Endothelial cell of umbilical vein (primary cell): ENCODE results near the gene LMF2. TPM values are rescaled to one million over a fixed set of nuclear protein-coding genes. Genes with fewer than 3 reads are reported as not detected.

Experiments
- BruUV-seq: library from RNA; stranded (reverse); fragments of 400-500 nt; replicated peaks from 2 replicates; lab custom pipeline; 2021; lab: Mats Ljungman, UMichigan
- CTCF ChIA-PET: fragments of 300-600, 350-600 bp; sonication (Branson Sonifier 250); formaldehyde crosslinking; loops from one replicate; lab custom pipeline; 2021; ENCODE audit warnings: antibody characterized with exemption, inconsistent platforms; lab: Charles Lee
- POLR2A ChIA-PET: fragments of 300-600, 350-600 bp; sonication (Branson Sonifier 250); formaldehyde crosslinking; loops from one replicate; lab custom pipeline; 2021; ENCODE audit warnings: antibody characterized with exemption, inconsistent platforms; lab: Charles Lee
- DNase-seq: peaks from one replicate; pipeline ENCODE4 v3.0.0-alpha.2; 2011; ENCODE audit warnings: low read depth, low spot score
- FAIRE-seq: peaks from 2 replicates; lab custom pipeline; 2011; peaks lifted over from hg19 to GRCh38; lab: Jason Lieb, UNC
- H2AFZ ChIP-seq: 2 replicates; pipeline ENCODE4 v1.6.0; 2012; ENCODE audit warnings: low read depth, low read length, control low read depth, inconsistent platforms
- H3K27ac ChIP-seq: 2 replicates; pipeline ENCODE4 v1.5.1; 2011; ENCODE audit warnings: low read depth, mild to moderate bottlenecking, control low read depth, low read length, moderate library complexity; ENCODE audit not compliant: insufficient read depth
- H3K27me3 ChIP-seq, 2 experiments: 2 replicates each; pipeline versions ENCODE4 v1.6.0 to v1.6.1; 2011; ENCODE audit warnings: low read length in 2 of 2, mixed read lengths in 1 of 2; ENCODE audit not compliant: control insufficient read depth in 2 of 2, insufficient read depth in 2 of 2
- H3K36me3 ChIP-seq, 2 experiments: 2 replicates in 1 of 2; 3 replicates in 1 of 2; pipeline ENCODE4 v1.5.1; 2011; ENCODE audit warnings: low read length in 2 of 2, mild to moderate bottlenecking in 1 of 2, moderate library complexity in 1 of 2; ENCODE audit not compliant: control insufficient read depth in 2 of 2, insufficient read depth in 2 of 2; ENCODE audit errors: extremely low read depth in 1 of 2
- H3K4me1 ChIP-seq: 3 replicates; pipeline ENCODE4 v1.5.1; 2011; ENCODE audit warnings: mild to moderate bottlenecking, low read length; ENCODE audit not compliant: control insufficient read depth, insufficient read depth; ENCODE audit errors: extremely low read depth
- H3K4me2 ChIP-seq: 2 replicates; pipeline ENCODE4 v1.6.1; 2011; ENCODE audit warnings: low read length, control low read depth, mixed read lengths; ENCODE audit not compliant: insufficient read depth
- H3K4me3 ChIP-seq, 3 experiments: fragments of 200-600 bp in 1 of 3; sonication (generic), shearing (Covaris generic) in 1 of 3; replicated peaks in 1 of 3; 2 replicates each; pipeline ENCODE4 v1.5.1; 2011 to 2016; ENCODE audit warnings: control low read depth in 3 of 3, low read length in 3 of 3, mild to moderate bottlenecking in 2 of 3, inconsistent platforms in 1 of 3, low read depth in 1 of 3, moderate library complexity in 1 of 3; ENCODE audit not compliant: insufficient read depth in 1 of 3
- H3K79me2 ChIP-seq: 2 replicates; pipeline ENCODE4 v1.6.0; 2012; ENCODE audit warnings: low read length, inconsistent platforms; ENCODE audit not compliant: control insufficient read depth, insufficient read depth
- H3K9ac ChIP-seq: replicated peaks from 2 replicates; pipeline ENCODE3; 2011; ENCODE audit warnings: low read length, control low read depth; ENCODE audit not compliant: insufficient read depth; ENCODE audit errors: extremely low read depth
- H3K9me1 ChIP-seq: replicated peaks from 3 replicates; pipeline ENCODE4 v1.6.0; 2011; ENCODE audit warnings: mild to moderate bottlenecking, low read length; ENCODE audit not compliant: control insufficient read depth, insufficient read depth; ENCODE audit errors: extremely low read depth
- H3K9me3 ChIP-seq: replicated peaks from 2 replicates; pipeline ENCODE4 v1.5.1; 2012; ENCODE audit warnings: low read length, inconsistent platforms; ENCODE audit not compliant: control insufficient read depth, insufficient read depth
- H4K20me1 ChIP-seq: replicated peaks from 2 replicates; pipeline ENCODE3; 2011; ENCODE audit warnings: mild to moderate bottlenecking, low read length; ENCODE audit not compliant: control insufficient read depth, insufficient read depth; ENCODE audit errors: extremely low read depth
- FOS ChIP-seq: IDR thresholded peaks from 2 replicates; pipeline ENCODE4 v1.6.1; 2011; ENCODE audit warnings: mild to moderate bottlenecking, low read length, moderate library complexity, borderline replicate concordance; ENCODE audit not compliant: insufficient read depth
- POLR2AphosphoS5 ChIP-seq: IDR thresholded peaks from 2 replicates; pipeline ENCODE4 v1.6.1; 2012; ENCODE audit warnings: low read depth, mild to moderate bottlenecking, control low read depth, low read length, moderate library complexity; ENCODE audit not compliant: insufficient read depth
- dilution Hi-C: fragments of 300-500 bp; cut with MboI; formaldehyde crosslinking; loops from one replicate; pipeline ENCODE4 v1.15.0; 2019; ENCODE audit warnings: low sequenced_read_pairs; ENCODE audit not compliant: extremely low pct_ligation_motif_present
- intact Hi-C: fragments of 100-400 bp; cut with micrococcal nuclease; formaldehyde crosslinking; loops from one replicate; pipeline ENCODE4 v1.10.0; 2022
- polyA plus RNA-seq, 4 experiments: library from polyadenylated mRNA; depleted of rRNA in 3 of 4; stranded (reverse) in 3 of 4; unstranded in 1 of 4; fragments of >200 nt; gene quantifications; 2 replicates each; pipeline versions ENCODE4 v1.2.1 to v1.2.3, GENCODE V29; 2011 to 2012; ENCODE audit warnings: missing spikeins in 1 of 4
- total RNA-seq: library from RNA; stranded (reverse); gene quantifications from 2 replicates; pipeline ENCODE4 v1.2.3, GENCODE V29; 2021
- TF ChIP-seq, protein P1 (sequence below), 2 donors: IDR thresholded peaks; 1 replicate in 1 of 2; 2 replicates in 1 of 2; pipeline ENCODE4 v1.5.1; 2011; ENCODE audit warnings: low read length in 2 of 2, mild to moderate bottlenecking in 2 of 2, moderate library complexity in 2 of 2, control low read depth in 1 of 2, inconsistent platforms in 1 of 2, low read depth in 1 of 2; ENCODE audit not compliant: insufficient read depth in 1 of 2; ENCODE audit errors: extremely low read depth in 1 of 2

Gene LMF2
- total and polyA plus RNA-seq, 2 donors (not counting 3 experiments of a cell fraction or from before 2014, with no cell fraction given), result 89.7 to 112 TPM

DNA sequence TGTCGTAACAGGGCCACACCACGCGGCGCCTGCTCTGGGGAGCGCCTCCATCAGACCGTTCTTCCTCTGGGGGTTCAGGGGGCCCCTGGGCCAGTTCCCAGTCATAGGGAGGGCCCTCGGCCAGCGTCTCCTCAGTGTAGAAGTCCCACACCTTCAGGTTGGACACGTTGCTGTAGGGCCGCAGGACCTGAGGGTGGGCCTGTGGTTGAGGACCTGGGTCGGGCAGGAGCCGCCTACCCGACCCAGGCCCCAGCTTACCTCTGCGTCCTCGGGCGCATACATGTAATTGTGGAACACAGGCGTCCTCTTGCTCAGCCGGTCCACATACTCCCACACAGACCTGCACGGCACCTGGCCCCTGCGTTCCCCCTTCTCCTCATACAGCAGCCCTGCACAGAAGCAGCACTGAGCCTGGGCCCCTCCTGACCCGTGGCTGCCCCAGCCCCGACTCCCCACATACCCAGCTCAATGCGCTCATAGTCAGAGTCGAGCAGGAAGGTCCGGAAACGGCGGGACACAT is 52.9 kb downstream of the LMF2 start:
- intact Hi-C loops, result no loop called here
- CTCF ChIA-PET, result no interaction called here
- dilution Hi-C loops, result no loop called here

More for the DNA sequence above, 52.9 kb downstream of the LMF2 start:
- Histone ChIP-seq H3K4me3 (no peak overlapping the region), H4K20me1 (no peaks in the 10 kb centered on the region), H3K4me1 (no peaks in the 10 kb centered on the region), H3K36me3 (peaks cover 3 to 30% of the 10 kb centered on the region in 2 experiments), H3K27me3 (no peaks in the 10 kb centered on the region), H3K4me2 (no peak overlapping the region), H3K9me1 (no peaks in the 10 kb centered on the region), H3K27ac (no peak overlapping the region), H3K9me3 (no peaks in the 10 kb centered on the region), H3K9ac (no peak overlapping the region), H2AFZ (no peak overlapping the region), H3K79me2 (no peaks in the 10 kb centered on the region)
- FAIRE-seq (no peak), DNase-seq (no peak)
- TSS peak; percentile 51 for BruUV-seq
- POLR2A ChIA-PET, result no interaction called here
- no peak for TF ChIP-seq POLR2AphosphoS5
- TF ChIP-seq, protein P1, sequence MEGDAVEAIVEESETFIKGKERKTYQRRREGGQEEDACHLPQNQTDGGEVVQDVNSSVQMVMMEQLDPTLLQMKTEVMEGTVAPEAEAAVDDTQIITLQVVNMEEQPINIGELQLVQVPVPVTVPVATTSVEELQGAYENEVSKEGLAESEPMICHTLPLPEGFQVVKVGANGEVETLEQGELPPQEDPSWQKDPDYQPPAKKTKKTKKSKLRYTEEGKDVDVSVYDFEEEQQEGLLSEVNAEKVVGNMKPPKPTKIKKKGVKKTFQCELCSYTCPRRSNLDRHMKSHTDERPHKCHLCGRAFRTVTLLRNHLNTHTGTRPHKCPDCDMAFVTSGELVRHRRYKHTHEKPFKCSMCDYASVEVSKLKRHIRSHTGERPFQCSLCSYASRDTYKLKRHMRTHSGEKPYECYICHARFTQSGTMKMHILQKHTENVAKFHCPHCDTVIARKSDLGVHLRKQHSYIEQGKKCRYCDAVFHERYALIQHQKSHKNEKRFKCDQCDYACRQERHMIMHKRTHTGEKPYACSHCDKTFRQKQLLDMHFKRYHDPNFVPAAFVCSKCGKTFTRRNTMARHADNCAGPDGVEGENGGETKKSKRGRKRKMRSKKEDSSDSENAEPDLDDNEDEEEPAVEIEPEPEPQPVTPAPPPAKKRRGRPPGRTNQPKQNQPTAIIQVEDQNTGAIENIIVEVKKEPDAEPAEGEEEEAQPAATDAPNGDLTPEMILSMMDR (IDR thresholded peaks at IDR 0.05; ENCODE audit: extremely low read depth in 1 of 2, insufficient read depth in 1 of 2, low read depth in 1 of 2, low read length in 2 of 2), result no peak
- TF ChIP-seq FOS, result no peak

Other genes starting within 250 kb of the LMF2 start
- gene MAPK12, start 246.0 kb downstream of the LMF2 start, total RNA-seq, result 67.9 and 72.3 TPM in 2 replicates
- 86.8 and 90.2 TPM in 2 replicates for gene MAPK12, start 246.0 kb downstream of the LMF2 start, polyA plus RNA-seq
- 26.3 and 29.4 TPM in 2 replicates for gene MAPK11, start 237.3 kb downstream of the LMF2 start, total RNA-seq
- 22.8 and 30.2 TPM in 2 replicates for gene MAPK11, start 237.3 kb downstream of the LMF2 start, polyA plus RNA-seq
- gene PLXNB2, start 200.1 kb downstream of the LMF2 start, total RNA-seq, result 134 and 139 TPM in 2 replicates
- 82.3 and 113 TPM in 2 replicates for gene PLXNB2, start 200.1 kb downstream of the LMF2 start, polyA plus RNA-seq
- 2.9 and 5.9 TPM in 2 replicates for gene DENND6B, start 180.7 kb downstream of the LMF2 start, total RNA-seq
- 4.1 and 6.5 TPM in 2 replicates for gene DENND6B, start 180.7 kb downstream of the LMF2 start, polyA plus RNA-seq
- 46.4 and 54.6 TPM in 2 replicates for gene PPP6R2, start 164.4 kb downstream of the LMF2 start, total RNA-seq
- 38.6 and 41.2 TPM in 2 replicates for gene PPP6R2, start 164.4 kb downstream of the LMF2 start, polyA plus RNA-seq
- 67.2 and 68.6 TPM in 2 replicates for gene SBF1, start 32.7 kb downstream of the LMF2 start, total RNA-seq
- 36.3 and 40.0 TPM in 2 replicates for gene SBF1, start 32.7 kb downstream of the LMF2 start, polyA plus RNA-seq
- gene ADM2, start 26.2 kb downstream of the LMF2 start, total RNA-seq, result 0.69 and 1.5 TPM in 2 replicates
- gene ADM2, start 26.2 kb downstream of the LMF2 start, polyA plus RNA-seq, result 0.28 and 0.43 TPM in 2 replicates
- gene MIOX, start 20.8 kb downstream of the LMF2 start, total RNA-seq, result not detected in 2 replicates
- not detected in 2 replicates for gene MIOX, start 20.8 kb downstream of the LMF2 start, polyA plus RNA-seq
- 42.4 and 43.1 TPM in 2 replicates for gene NCAPH2, start 522 bp upstream of the LMF2 start, total RNA-seq
- 34.8 and 43.2 TPM in 2 replicates for gene NCAPH2, start 522 bp upstream of the LMF2 start, polyA plus RNA-seq
- gene SCO2, start 17.9 kb upstream of the LMF2 start, total RNA-seq, result 3.2 and 3.7 TPM in 2 replicates
- gene SCO2, start 17.9 kb upstream of the LMF2 start, polyA plus RNA-seq, result 3.1 and 3.5 TPM in 2 replicates
- 2.1 and 2.4 TPM in 2 replicates for gene TYMP, start 22.3 kb upstream of the LMF2 start, total RNA-seq
- 2.0 and 2.9 TPM in 2 replicates for gene TYMP, start 22.3 kb upstream of the LMF2 start, polyA plus RNA-seq
- not detected in 2 replicates for gene KLHDC7B, start 38.2 kb upstream of the LMF2 start, total RNA-seq
- not detected in 2 replicates for gene KLHDC7B, start 38.2 kb upstream of the LMF2 start, polyA plus RNA-seq
- not detected in 2 replicates for gene SYCE3, start 55.2 kb upstream of the LMF2 start, total RNA-seq
- gene SYCE3, start 55.2 kb upstream of the LMF2 start, polyA plus RNA-seq, result not detected in 2 replicates
- gene CPT1B, start 70.7 kb upstream of the LMF2 start, total RNA-seq, result 3.6 and 7.1 TPM in 2 replicates
- gene CPT1B, start 70.7 kb upstream of the LMF2 start, polyA plus RNA-seq, result 7.0 and 7.1 TPM in 2 replicates
- 57.7 and 62.4 TPM in 2 replicates for gene CHKB, start 75.1 kb upstream of the LMF2 start, total RNA-seq
- gene CHKB, start 75.1 kb upstream of the LMF2 start, polyA plus RNA-seq, result 67.5 and 70.6 TPM in 2 replicates
- gene MAPK8IP2, start 93.1 kb upstream of the LMF2 start, total RNA-seq, result 0.31 and 0.37 TPM in 2 replicates
- 0.18 and 0.21 TPM in 2 replicates for gene MAPK8IP2, start 93.1 kb upstream of the LMF2 start, polyA plus RNA-seq
- gene ARSA, start 120.5 kb upstream of the LMF2 start, total RNA-seq, result 19.3 and 22.3 TPM in 2 replicates
- gene ARSA, start 120.5 kb upstream of the LMF2 start, polyA plus RNA-seq, result 33.6 and 47.7 TPM in 2 replicates
- 137 and 158 TPM in 2 replicates for gene SHANK3, start 165.1 kb upstream of the LMF2 start, total RNA-seq
- 26.1 and 29.7 TPM in 2 replicates for gene SHANK3, start 165.1 kb upstream of the LMF2 start, polyA plus RNA-seq
- 4.1 and 4.9 TPM in 2 replicates for gene ACR, start 230.5 kb upstream of the LMF2 start, total RNA-seq
- 0.43 and 0.91 TPM in 2 replicates for gene ACR, start 230.5 kb upstream of the LMF2 start, polyA plus RNA-seq